ENCODE data around the gene CGB5.

DNA sequence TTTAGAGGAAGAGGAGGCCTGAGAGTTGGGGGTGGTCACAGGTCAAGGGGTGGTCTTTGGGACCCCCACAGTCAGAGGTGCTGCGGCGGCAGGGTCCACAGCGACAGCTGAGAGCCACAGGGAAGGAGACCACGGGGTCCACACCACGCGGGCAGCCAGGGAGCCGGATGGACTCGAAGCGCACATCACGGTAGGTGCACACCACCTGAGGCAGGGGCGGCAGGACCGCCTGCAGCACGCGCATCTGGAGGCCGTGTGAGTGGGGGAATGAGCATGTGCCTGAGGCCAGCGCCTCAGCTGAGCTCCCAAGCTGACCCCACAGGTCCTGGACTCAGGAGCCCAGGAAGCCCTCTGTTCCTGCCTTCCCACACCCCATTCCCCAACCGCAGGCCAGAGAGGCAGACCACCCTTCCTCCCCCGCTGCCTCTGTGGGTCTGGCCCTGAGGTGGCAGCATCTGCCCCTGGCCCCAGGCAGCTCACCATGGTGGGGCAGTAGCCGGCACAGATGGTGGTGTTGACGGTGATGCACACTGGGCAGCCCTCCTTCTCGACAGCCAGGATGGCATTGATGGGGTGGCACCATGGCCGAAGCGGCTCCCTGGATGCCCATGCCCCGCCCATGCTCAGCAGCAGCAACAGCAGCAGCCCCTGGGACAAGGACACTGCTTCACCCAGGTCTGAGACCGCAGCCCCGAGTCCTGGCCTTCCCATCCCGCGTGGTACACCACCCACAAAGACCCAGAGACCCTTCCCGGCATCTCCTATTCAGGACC lies 27.4 kb upstream of the CGB5 start:
- TF ChIP-seq POLR2AphosphoS5 (IDR thresholded peaks at IDR 0.05): no peak
- TF ChIP-seq CTCF (IDR thresholded peaks at IDR 0.05): no peak

Data from esophagus muscularis mucosa (tissue), 3 donors.